Transverse colon (tissue), 4 donors: ENCODE data around the gene PPP6R3. TPM values are rescaled to one million over a fixed set of nuclear protein-coding genes. Genes with fewer than 3 reads are reported as not detected.
A peak's percentile ranks its signal among the peaks of the same experiment; 100 is the strongest.

Experiments
- DNase-seq: peaks from one replicate; pipeline ENCODE4 v3.0.0-alpha.2; 2019
- H3K27ac ChIP-seq, 4 donors: fragments of 200-600 bp; sonication (generic); 2 replicates each; pipeline ENCODE4 v1.5.1; 2016 to 2018; ENCODE audit warnings: inconsistent platforms in 4 of 4
- H3K27me3 ChIP-seq: fragments of 200-600 bp; sonication (generic); 2 replicates; pipeline ENCODE4 v1.5.1; 2017; ENCODE audit warnings: inconsistent platforms
- H3K36me3 ChIP-seq, 4 donors: fragments of 200-600 bp; sonication (generic); 2 replicates each; pipeline ENCODE4 v1.5.1; 2017 to 2019; ENCODE audit warnings: inconsistent platforms in 4 of 4
- H3K4me1 ChIP-seq, 4 donors: fragments of 200-600 bp; sonication (generic); 2 replicates each; pipeline ENCODE4 v1.5.1; 2017 to 2020; ENCODE audit warnings: inconsistent platforms in 4 of 4
- H3K4me3 ChIP-seq, 4 donors: fragments of 200-600 bp; sonication (generic); 1 replicate in 1 of 4; 2 replicates in 3 of 4; pipeline versions ENCODE4 v1.5.1 to v1.6.1; 2017 to 2019; ENCODE audit warnings: inconsistent platforms in 4 of 4
- H3K9me3 ChIP-seq, 2 donors: fragments of 200-600 bp; sonication (generic); 2 replicates each; pipeline ENCODE4 v1.5.1; 2017 to 2019; ENCODE audit warnings: inconsistent platforms in 2 of 2
- EP300 ChIP-seq: sonication (generic); formaldehyde crosslinking; IDR thresholded peaks from one replicate; pipeline ENCODE4 v1.6.1; 2017; ENCODE audit warnings: antibody characterized with exemption, low read depth
- POLR2A ChIP-seq: fragments of 450-650 bp; IDR thresholded peaks from one replicate; pipeline ENCODE4 v1.6.1; 2016; ENCODE audit warnings: antibody characterized with exemption, mild to moderate bottlenecking, moderate library complexity
- POLR2AphosphoS5 ChIP-seq, 3 donors: sonication (generic); formaldehyde crosslinking; IDR thresholded peaks; one replicate each; pipeline ENCODE4 v1.6.1; 2016; ENCODE audit warnings: antibody characterized with exemption in 3 of 3
- WGBS, 2 donors: methylation state at CpG; one replicate each; pipeline ENCODE4 v1.1.5; 2018; ENCODE audit warnings: low coverage in 1 of 2; 5-methylcytosine and 5-hydroxymethylcytosine counted together
- in situ Hi-C, 4 donors: fragments of 200-750 bp; cut with MboI; loops; one replicate each; pipeline versions ENCODE4 v1.15.0 to v1.15.1; 2017; ENCODE audit warnings: low sequenced_read_pairs in 3 of 4, low pct_ligation_motif_present in 1 of 4, low pct_unique_long_range_greater_than_20kb in 1 of 4
- intact Hi-C: fragments of 100-400 bp; cut with DNase I; formaldehyde crosslinking; loops from one replicate; pipeline ENCODE4 v1.15.1; 2023; ENCODE audit warnings: low total_unique reads
- total RNA-seq, 4 donors: library from RNA; depleted of rRNA; stranded (reverse); fragments of >200 nt; gene quantifications; one replicate each; pipeline ENCODE4 v1.1.0, GENCODE V29; 2016
- TF ChIP-seq, protein P1 (sequence below), 5 experiments: fragments of 200-600 bp in 3 of 5; fragments of 450-650 bp in 2 of 5; sonication (generic) in 3 of 5; IDR thresholded peaks; 1 replicate in 2 of 5; 2 replicates in 3 of 5; pipeline ENCODE4 v1.5.1; 2016 to 2017; ENCODE audit warnings: antibody characterized with exemption in 5 of 5, inconsistent platforms in 3 of 5, mild to moderate bottlenecking in 2 of 5, moderate library complexity in 1 of 5

Gene PPP6R3
- total RNA-seq, 4 donors from 2014 or later = 89.8 to 158 (median 117) TPM

DNA sequence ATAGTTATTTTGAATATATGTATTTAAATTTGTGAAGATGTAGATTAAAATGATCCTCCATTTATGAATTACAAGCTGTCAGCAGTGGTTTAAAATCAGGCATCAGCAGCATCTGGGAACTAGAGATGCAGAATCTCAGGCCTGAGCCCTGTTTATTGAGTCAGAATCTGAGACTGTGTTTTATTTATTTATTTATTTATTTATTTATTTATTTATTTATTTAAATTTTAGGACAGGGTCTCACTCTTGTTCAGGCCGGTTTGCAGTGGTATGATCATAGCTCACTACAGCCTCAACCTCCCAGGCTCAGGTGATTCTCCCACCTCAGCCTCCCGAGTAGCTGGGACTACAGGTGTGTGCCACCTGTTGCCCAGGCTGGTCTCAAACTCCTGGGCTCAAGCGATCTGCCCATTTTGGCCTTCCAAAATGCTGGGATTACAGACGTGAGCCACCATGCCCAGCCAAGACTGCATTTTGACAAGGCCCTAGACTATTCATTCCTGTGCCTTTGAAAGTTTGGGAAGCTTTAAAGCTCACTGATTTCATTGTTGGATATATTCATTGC is 70.7 kb downstream of the PPP6R3 start:
- TF ChIP-seq POLR2AphosphoS5 (IDR thresholded peaks at IDR 0.05) = no peak
- TF ChIP-seq, protein P1, sequence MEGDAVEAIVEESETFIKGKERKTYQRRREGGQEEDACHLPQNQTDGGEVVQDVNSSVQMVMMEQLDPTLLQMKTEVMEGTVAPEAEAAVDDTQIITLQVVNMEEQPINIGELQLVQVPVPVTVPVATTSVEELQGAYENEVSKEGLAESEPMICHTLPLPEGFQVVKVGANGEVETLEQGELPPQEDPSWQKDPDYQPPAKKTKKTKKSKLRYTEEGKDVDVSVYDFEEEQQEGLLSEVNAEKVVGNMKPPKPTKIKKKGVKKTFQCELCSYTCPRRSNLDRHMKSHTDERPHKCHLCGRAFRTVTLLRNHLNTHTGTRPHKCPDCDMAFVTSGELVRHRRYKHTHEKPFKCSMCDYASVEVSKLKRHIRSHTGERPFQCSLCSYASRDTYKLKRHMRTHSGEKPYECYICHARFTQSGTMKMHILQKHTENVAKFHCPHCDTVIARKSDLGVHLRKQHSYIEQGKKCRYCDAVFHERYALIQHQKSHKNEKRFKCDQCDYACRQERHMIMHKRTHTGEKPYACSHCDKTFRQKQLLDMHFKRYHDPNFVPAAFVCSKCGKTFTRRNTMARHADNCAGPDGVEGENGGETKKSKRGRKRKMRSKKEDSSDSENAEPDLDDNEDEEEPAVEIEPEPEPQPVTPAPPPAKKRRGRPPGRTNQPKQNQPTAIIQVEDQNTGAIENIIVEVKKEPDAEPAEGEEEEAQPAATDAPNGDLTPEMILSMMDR (IDR thresholded peaks at IDR 0.05) = no peak
- TF ChIP-seq EP300 = no peak
- no peak for TF ChIP-seq POLR2A
- Histone ChIP-seq H3K36me3 (peaks cover 0 to 10% (median 0%) of the 10 kb centered on the region in 4 donors), H3K27ac (no peak overlapping the region), H3K4me1 (peaks cover 5 to 50% (median 38%) of the 10 kb centered on the region in 4 donors), H3K4me3 (no peak overlapping the region), H3K9me3 (no peaks in the 10 kb centered on the region), H3K27me3 (no peaks in the 10 kb centered on the region)
- intact Hi-C loops = no loop called here
- WGBS, 2 donors = 89% methylated on average over 4 of the region's 4 CpGs; no CpG with 5 or more reads in 1 of the 2 donors
- in situ Hi-C loops = no loop called here
- no peak for DNase-seq

DNA sequence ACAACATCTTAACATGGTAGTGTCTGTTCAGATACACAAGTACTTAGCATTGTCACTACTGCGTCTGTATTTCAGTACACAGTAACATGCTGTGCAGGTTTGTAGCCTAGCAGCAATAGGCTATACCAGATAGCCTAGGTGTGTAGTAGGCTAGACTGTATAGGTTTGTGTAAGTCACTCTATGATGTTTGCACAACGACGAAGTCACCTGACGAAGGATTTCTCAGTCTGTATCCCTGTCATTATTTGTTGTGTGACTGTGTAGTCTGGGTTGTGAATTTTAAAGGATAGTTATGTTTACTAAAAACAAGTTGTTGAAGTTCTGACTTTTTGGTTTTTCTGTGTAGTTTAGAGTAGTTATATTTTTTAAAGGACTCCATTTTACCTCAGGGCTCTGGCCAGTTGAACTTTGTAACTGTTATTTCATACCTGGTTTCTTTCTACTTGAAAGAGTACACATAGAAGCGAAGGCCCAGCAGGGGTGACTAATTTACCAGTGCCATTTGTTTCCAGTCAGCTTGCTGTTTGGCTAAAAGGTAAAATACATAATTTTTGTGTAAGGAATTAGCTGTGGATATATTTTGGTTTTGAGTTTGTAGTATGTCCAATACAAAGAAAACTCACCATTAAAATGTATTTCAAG is 72.3 kb downstream of the PPP6R3 start:
- peaks cover 0 to 7% (median under 1%) of the 10 kb centered on the region in 4 donors for H3K36me3 ChIP-seq
- no peaks in the 10 kb centered on the region for H3K27me3 ChIP-seq
- 40 to 68% methylated on average over 3 to 5 of the region's 5 CpGs for WGBS, 2 donors
- no peaks in the 10 kb centered on the region for H3K9me3 ChIP-seq
- in situ Hi-C loops = no loop called here
- no peak for DNase-seq
- no peak overlapping the region for H3K4me3 ChIP-seq
- no peak for TF ChIP-seq EP300
- TF ChIP-seq POLR2A = no peak
- TF ChIP-seq, protein P1 (IDR thresholded peaks at IDR 0.05) = no peak
- TF ChIP-seq POLR2AphosphoS5 (IDR thresholded peaks at IDR 0.05) = peak in 2 of 3 donors; percentile 31 to 32
- H3K27ac ChIP-seq = peak overlapping the region; percentile 9 to 60 (median 36)
- intact Hi-C loops = no loop called here
- peaks cover 13 to 57% (median 36%) of the 10 kb centered on the region in 4 donors for H3K4me1 ChIP-seq

DNA sequence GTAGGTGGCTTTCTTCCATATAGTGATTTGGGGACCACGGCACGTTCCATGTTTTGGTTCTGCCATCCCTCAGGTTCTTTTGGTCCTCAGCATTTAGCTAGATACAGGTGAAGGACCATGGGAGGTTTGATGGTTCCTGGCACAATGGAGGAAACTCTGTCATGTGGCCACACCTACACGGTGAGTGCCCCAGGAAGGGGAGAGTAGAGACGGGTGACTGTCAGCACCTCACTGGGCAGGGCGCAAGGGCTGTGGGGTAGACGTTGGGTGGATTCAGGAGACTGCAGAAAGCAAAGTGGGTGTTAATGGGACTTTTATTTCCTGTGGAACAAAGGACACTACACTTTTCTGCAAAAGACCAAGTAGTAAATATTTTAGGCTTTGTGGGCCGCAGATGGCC is 73.4 kb downstream of the PPP6R3 start:
- Histone ChIP-seq H3K27ac (no peak overlapping the region), H3K4me3 (no peak overlapping the region), H3K27me3 (no peaks in the 10 kb centered on the region), H3K4me1 (peaks cover 13 to 46% (median 27%) of the 10 kb centered on the region in 4 donors), H3K36me3 (peaks cover 0 to 12% (median 4%) of the 10 kb centered on the region in 4 donors), H3K9me3 (no peaks in the 10 kb centered on the region)
- TF ChIP-seq POLR2A (no peak), EP300 (no peak), POLR2AphosphoS5 (IDR thresholded peaks at IDR 0.05) (no peak)
- TF ChIP-seq, protein P1 (IDR thresholded peaks at IDR 0.05) = no peak
- in situ Hi-C loops (no loop called here), intact Hi-C loops (no loop called here)
- no peak for DNase-seq
- 91% methylated on average over 7 of the region's 7 CpGs; no CpG with 5 or more reads in 1 of the 2 donors for WGBS, 2 donors

DNA sequence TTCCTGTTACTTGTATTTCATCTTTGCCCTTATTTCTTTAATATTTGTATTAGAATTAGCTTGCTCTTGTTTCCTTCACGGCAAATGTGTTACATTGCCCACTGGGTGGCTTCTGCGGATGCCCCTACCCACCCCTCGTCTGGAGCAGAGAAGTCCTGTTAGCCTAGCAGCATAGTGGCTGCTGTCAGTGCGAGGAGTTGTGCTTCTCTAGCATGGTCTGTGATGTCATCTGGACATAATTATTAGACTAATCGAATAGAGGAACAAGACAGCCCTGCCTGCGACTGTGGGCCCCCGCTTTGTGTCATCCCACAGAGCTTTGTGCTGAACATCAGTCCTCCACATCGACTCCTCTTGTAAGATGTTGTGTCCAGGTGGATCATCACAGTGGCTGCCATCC is 74.5 kb downstream of the PPP6R3 start:
- 70 to 86% methylated on average over 2 to 8 of the region's 8 CpGs for WGBS, 2 donors
- peak overlapping the region in 3 of 4 donors; percentile 10 to 32 (median 29) for H3K27ac ChIP-seq
- H3K9me3 ChIP-seq = no peaks in the 10 kb centered on the region
- H3K36me3 ChIP-seq = peaks cover 0 to 13% (median 4%) of the 10 kb centered on the region in 4 donors
- TF ChIP-seq POLR2AphosphoS5 (IDR thresholded peaks at IDR 0.05) (no peak), EP300 (no peak), POLR2A (no peak)
- TF ChIP-seq, protein P1 (IDR thresholded peaks at IDR 0.05) = no peak
- H3K4me3 ChIP-seq = no peak overlapping the region
- H3K27me3 ChIP-seq = no peaks in the 10 kb centered on the region
- H3K4me1 ChIP-seq = peaks cover 13 to 46% (median 24%) of the 10 kb centered on the region in 4 donors
- intact Hi-C loops (no loop called here), in situ Hi-C loops (no loop called here)
- no peak for DNase-seq
